Kidney (tissue), 14 donors: Measurements from ENCODE around the gene DGLUCY. TPM values are rescaled to one million over a fixed set of nuclear protein-coding genes. Genes with fewer than 3 reads are reported as not detected.
A peak's percentile ranks its signal among the peaks of the same experiment; 100 is the strongest.
"Not testable (repeated sequence)": the region's sequence is repeated elsewhere in the genome, so short reads cannot be mapped to it uniquely, and the experiment has no call there.

Source experiments
- DNase-seq, 5 donors: peaks; one replicate each; pipeline ENCODE4 v3.0.0-alpha.2; 2013 to 2020
- FAIRE-seq: peaks from 2 replicates; lab custom pipeline; 2012; peaks lifted over from hg19 to GRCh38; lab: Jason Lieb, UNC
- H3K27ac ChIP-seq, 2 donors: one replicate each; pipeline ENCODE4 v1.7.0; 2013; ENCODE audit warnings: low read depth in 2 of 2, low read length in 2 of 2, inconsistent platforms in 1 of 2
- H3K27me3 ChIP-seq: one replicate; pipeline ENCODE4 v1.7.1; 2013; ENCODE audit warnings: low read length, inconsistent platforms; ENCODE audit not compliant: control insufficient read depth, insufficient read depth
- H3K36me3 ChIP-seq, 3 donors: one replicate each; pipeline versions ENCODE4 v1.7.0 to v1.7.1; 2013; ENCODE audit warnings: low read length in 3 of 3, control low read depth in 1 of 3, inconsistent platforms in 1 of 3; ENCODE audit not compliant: insufficient read depth in 3 of 3, control insufficient read depth in 2 of 3
- H3K4me1 ChIP-seq, 3 donors: one replicate each; pipeline versions ENCODE4 v1.7.0 to v1.7.1; 2013; ENCODE audit warnings: low read length in 3 of 3, inconsistent platforms in 1 of 3, low read depth in 1 of 3; ENCODE audit not compliant: control insufficient read depth in 2 of 3, insufficient read depth in 2 of 3
- H3K4me3 ChIP-seq, 3 donors: one replicate each; pipeline versions ENCODE4 v1.7.0 to v1.8.1; 2013; ENCODE audit warnings: low read length in 3 of 3, control low read depth in 1 of 3, inconsistent platforms in 1 of 3
- H3K9ac ChIP-seq, 3 donors: one replicate each; pipeline versions ENCODE4 v1.7.0 to v1.7.1; 2013; ENCODE audit warnings: low read length in 3 of 3, control low read depth in 1 of 3, inconsistent platforms in 1 of 3
- H3K9me3 ChIP-seq, 3 donors: one replicate each; pipeline versions ENCODE4 v1.7.0 to v1.7.1; 2013; ENCODE audit warnings: low read length in 3 of 3, control low read depth in 1 of 3, inconsistent platforms in 1 of 3; ENCODE audit not compliant: control insufficient read depth in 2 of 3, insufficient read depth in 1 of 3
- CTCF ChIP-seq: IDR thresholded peaks from 3 replicates; pipeline ENCODE4 v1.5.1; 2012; ENCODE audit warnings: mild to moderate bottlenecking, moderate library complexity, borderline replicate concordance; ENCODE audit not compliant: insufficient read depth; ENCODE audit errors: extremely low read depth
- intact Hi-C: fragments of 100-400 bp; cut with DNase I; formaldehyde crosslinking; loops from one replicate; pipeline ENCODE4 v1.11.1; 2022
- polyA plus RNA-seq: library from polyadenylated mRNA; stranded (reverse); fragments of 350-450 nt; fragmentation: Illumina TruSeq; extraction: RNeasy Lipid Tissue Mini Kit (QIAGEN cat#74804); gene quantifications from one replicate; pipeline ENCODE4 v1.2.3, GENCODE V29; 2014; ENCODE audit warnings: low read depth, low replicate concordance; ENCODE audit not compliant: insufficient read depth
- total RNA-seq: library from RNA; stranded (reverse); fragmentation: NEBNext Ultra II Directional; extraction: Animal tissue kit (Norgen Biotek cat#: 25700); gene quantifications from one replicate; pipeline ENCODE4 v1.2.1, GENCODE V29; 2021
- donor health status: control.
- donor health status: control.
- donor health status: control.
- donor health status: control.
- donor health status: control.
- donor health status: DM: yes; HTN: yes; CAD: no.
- donor health status: Normal renal cell carcinoma (clear cell type).

DGLUCY gene
- total and polyA plus RNA-seq, 2 donors from 2014 or later, result 79.7 to 83.4 TPM

GRCh38 chr14:91154851-91155625 lies 41.2 kb downstream of the DGLUCY start:
- Histone ChIP-seq H3K9me3 (no peaks in the 10 kb centered on the region), H3K4me1 (peaks cover 2 to 7% (median 6%) of the 10 kb centered on the region in 3 donors), H3K4me3 (no peak overlapping the region), H3K27me3 (no peaks in the 10 kb centered on the region), H3K27ac (peak overlapping the region; percentile 60 to 76), H3K36me3 (peaks cover 0 to 14% (median 10%) of the 10 kb centered on the region in 3 donors), H3K9ac (no peak overlapping the region)
- no peak for TF ChIP-seq CTCF
- FAIRE-seq (no peak), DNase-seq (peak in 4 of 5 donors; percentile 51 to 90 (median 68))
- intact Hi-C loops, result no loop called here

DNA sequence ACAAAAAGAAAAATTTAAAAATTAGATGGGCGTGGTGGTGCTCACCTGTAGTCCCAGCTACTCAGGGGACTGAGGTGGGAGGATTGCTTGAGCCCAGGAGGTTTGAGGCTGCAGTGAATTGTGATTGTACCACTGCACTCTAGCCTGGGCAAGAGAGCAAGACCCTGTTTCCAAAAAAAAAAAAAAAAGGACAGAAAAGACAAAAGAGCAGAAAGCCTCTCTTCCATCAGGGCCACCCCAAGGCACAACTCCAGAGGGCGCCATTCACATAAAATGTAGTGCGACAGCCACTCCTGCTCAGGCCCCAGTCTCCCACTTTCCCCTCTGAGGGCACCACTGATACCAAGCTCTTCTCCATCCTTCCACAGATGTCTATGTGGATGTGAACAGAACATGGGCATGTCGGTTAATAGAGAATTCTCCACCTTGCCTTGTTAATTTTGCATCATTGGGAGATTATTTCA lies 41.8 kb downstream of the DGLUCY start:
- Histone ChIP-seq H3K36me3 (peaks cover 0 to 20% (median 13%) of the 10 kb centered on the region in 3 donors), H3K4me1 (peaks cover 2 to 7% (median 6%) of the 10 kb centered on the region in 3 donors), H3K9ac (no peak overlapping the region), H3K27ac (no peak overlapping the region), H3K4me3 (no peak overlapping the region), H3K27me3 (no peaks in the 10 kb centered on the region), H3K9me3 (no peaks in the 10 kb centered on the region)
- FAIRE-seq (no peak), DNase-seq (no peak)
- intact Hi-C loops, result no loop called here
- TF ChIP-seq CTCF, result no peak

GRCh38 chr14:91156142-91156666 lies 42.3 kb downstream of the DGLUCY start:
- DNase-seq, H3K9ac ChIP-seq, H3K4me1 ChIP-seq, H3K9me3 ChIP-seq, intact Hi-C loops, H3K27ac ChIP-seq, H3K27me3 ChIP-seq, H3K4me3 ChIP-seq, FAIRE-seq: not testable (repeated sequence)
- peaks cover 0 to 23% (median 17%) of the 10 kb centered on the region in 3 donors for H3K36me3 ChIP-seq

GRCh38 chr14:91156877-91157276 lies 43.0 kb downstream of the DGLUCY start:
- not testable (repeated sequence) for H3K27ac ChIP-seq
- H3K36me3 ChIP-seq, result peaks cover 3 to 30% (median 23%) of the 10 kb centered on the region in 3 donors

More at GRCh38 chr14:91156877-91157276, 43.0 kb downstream of the DGLUCY start:
- H3K9ac ChIP-seq, FAIRE-seq, DNase-seq, H3K4me1 ChIP-seq, H3K4me3 ChIP-seq, H3K27me3 ChIP-seq, H3K9me3 ChIP-seq, intact Hi-C loops: not testable (repeated sequence)
